HG02970 (cell line): Measurements from ENCODE around the gene METTL8.
"Not testable (repeated sequence)": the region's sequence is repeated elsewhere in the genome, so short reads cannot be mapped to it uniquely, and the experiment has no call there.

ENCODE experiments used
- ATAC-seq: cut with Tn5 transposase; IDR thresholded peaks from one replicate; pipeline ENCODE4 v1.9.1; 2021; ENCODE audit warnings: mild to moderate bottlenecking, moderate library complexity, moderate number of reproducible peaks; ENCODE audit not compliant: unreplicated experiment, low FRiP score

The METTL8 gene

GRCh38 chr2:171402906-171403580 lies 30.7 kb downstream of the METTL8 start:
- ATAC-seq = no peak

GRCh38 chr2:171401947-171402346 lies 31.8 kb downstream of the METTL8 start:
- no peak for ATAC-seq

DNA sequence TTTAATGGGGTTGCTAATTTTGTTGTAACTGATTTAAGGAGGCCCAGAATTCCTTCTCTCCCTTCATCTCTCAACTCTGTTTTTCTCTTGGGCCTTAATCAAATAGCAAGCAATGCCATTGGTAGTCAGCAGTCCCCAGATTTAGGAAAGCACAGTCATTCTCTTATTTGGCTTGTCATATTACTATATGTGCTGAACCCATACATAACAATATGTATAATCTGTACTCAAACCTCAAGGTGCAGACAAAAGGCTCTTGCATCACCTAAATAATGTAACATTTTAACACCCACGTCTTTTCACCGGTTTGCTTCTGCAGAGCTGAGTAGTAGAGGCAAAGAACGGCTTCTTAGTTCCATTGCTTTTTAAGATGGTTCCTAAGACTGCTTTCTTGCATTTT lies 33.4 kb downstream of the METTL8 start:
- no peak for ATAC-seq

DNA sequence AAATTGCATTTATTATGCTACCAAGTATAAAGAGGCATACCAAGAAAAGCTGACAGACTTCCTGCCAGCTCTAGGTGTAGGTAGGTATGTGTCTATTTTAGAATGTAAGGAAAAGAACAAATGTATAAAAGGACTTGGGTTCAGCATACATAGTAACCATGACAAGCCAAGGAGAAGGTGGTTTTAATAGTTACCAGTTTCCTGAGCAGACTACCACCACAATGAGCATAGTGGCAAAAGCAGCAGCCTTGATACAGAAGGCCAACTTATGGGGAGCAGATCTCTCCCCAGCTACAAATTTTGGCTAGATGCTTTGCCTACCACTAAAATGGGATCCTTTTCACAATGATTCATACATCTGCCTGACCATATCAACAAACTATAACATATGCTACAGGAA lies 34.5 kb downstream of the METTL8 start:
- no peak for ATAC-seq

DNA sequence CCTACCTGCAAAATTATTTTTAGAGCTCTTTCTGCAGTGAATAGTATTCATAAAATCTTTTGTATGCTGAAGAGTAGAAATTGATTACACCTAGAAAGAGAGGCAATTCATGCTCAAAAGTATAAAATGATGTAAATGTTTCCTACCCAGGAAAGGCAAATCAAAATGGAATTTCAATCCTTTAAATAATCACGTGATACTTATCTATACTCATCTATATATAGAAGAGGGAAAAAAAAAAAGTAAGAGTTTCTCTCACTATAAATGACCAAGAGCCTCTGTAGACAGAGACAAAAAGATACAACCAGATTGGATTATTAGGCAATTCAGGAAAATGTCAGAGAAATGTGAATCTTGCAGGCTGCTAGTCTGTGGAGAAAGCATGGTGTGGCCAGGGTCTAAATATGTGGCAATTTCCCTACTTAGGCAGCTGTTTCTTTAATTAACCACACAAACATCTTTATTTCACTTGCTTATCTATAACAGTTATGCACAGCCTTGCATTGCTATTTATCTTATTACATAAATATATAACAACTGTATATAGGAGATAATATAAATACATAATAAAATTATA lies 39.5 kb downstream of the METTL8 start:
- ATAC-seq = no peak

GRCh38 chr2:171393487-171393886 lies 40.3 kb downstream of the METTL8 start:
- no peak for ATAC-seq

DNA sequence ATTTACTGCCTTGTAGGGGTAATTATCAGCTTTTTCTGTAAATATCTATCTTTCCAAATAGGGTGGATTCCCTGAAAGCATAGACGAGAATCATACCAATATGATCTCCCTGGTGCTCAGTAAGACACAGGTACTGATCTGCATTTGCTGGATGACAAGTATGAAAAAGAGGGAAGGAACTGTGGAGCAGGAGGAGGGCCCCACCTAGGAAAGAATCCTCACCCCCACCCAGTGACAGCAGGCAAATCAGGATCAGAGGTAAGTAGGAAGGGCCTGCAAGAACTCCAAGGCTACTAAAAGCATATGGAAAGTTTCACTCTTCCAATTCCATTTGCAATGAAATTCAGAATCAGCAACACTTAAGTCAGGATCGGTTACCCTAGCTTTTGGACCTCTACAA lies 42.3 kb downstream of the METTL8 start:
- ATAC-seq = no peak

DNA sequence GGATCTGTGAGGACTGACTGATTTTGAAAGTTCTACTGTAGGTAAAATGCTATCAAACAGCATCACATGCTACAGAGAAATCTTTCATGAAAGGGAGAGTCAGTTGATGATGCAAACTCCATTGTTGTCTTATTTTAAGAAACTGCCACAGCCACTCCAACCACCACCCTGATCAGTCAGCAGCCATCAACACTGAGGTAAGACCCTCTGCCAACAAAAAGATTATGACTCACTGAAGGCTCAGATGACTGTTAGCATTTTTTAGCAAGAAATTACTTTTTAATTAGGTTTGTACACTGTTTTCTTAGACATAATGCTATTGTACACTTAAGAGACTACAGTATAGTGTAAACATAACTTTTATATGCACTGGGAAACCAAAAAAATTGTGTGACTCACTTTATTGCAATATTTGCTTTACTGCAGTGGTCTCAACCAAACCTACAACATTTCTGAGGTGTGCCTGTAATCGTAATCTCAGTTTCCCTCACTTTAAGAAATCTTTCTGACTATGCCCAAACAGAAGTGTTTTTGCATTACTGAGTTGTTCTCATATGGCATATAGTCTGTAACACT lies 42.8 kb downstream of the METTL8 start:
- ATAC-seq = no peak

DNA sequence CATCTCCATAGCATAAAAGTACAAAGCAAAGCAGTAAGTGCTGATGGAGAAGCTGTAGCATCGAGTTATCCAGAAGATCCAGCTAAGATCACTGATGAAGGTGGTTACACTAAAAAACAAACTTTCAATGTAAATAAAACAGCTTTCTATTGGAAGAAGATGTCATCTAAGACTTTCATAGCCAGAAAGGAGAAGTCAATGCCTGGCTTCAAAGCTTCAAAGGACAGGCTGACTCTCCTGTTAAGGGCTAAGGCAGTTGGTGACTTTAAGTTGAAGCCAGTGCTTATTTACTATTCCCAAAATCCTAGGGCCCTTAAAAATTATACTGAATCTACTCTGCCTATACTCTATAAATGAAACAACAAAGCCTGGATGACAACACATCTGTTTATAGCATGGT lies 44.0 kb downstream of the METTL8 start:
- no peak for ATAC-seq

DNA sequence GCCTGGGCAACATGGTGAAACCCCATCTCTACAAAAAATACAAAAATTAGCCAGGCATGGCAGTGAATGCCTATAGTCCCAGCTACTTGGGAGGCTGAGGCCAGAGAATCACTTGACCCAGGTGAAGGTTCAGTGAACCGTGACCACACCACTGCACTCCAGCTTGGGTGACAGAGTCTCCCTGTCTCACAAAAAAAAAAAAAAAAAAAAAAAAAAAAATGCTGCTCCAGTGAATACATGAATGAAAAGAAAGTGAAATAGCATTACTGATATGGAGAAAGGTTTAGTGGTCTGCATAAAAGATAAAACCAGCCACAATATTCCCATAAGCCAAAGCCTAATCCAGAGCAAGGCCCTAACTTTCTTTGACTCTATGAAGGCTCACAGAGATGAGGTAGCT lies 44.5 kb downstream of the METTL8 start:
- ATAC-seq = no peak

DNA sequence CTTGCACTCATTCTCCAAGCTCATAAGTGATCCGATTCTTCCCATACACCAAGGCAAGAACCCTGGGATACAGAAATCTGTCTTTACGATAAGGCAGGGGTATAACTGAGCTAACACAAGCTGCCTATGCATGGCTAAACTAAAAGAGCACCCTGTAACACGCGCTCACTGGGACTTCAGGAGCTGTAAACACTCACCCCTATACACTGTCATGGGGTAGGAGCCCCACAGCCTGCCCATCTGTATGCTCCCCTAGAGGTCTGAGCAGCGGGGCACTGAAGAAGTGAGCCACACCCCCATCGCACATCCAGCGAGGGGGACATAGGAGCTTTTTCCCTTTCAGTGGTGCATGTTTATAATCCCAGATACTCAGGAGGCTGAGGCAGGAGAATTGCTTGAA lies 46.7 kb downstream of the METTL8 start:
- no peak for ATAC-seq

DNA sequence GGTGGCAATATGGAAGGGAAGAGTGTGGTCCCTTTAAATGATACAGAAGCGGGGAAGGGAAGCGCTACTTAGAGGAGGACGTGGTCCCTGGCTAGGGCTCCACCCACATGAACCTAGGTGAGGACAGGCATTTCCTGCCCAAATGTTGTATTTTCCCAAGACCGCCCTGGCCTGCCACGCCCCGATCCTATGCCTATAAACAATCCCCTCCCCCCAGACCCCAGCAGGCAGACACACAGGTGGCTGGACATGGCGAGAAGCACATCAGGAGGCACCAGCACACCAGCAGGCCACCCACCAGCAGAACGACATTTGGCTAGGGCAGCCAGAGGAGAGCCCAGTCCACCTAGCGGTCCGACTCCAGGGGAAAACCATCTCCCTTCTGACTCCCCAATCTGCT lies 47.2 kb downstream of the METTL8 start:
- no peak for ATAC-seq

DNA sequence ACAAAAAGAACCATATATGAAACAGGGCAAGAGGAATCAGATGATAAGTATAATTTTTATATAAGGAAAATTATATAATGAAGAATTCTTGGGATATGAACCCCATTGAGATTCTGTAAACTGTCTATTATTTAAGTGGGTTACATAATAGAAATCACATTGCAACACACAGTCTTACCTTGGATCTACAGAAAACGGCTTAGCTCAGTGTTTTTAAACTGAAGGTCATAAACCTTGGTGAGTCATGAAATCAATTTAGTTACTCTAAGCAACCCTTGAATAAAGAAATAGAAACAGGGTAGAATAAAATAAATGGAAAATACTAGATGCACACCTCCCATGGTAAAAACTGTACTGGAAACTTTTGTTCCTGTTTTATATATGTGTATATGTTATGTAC lies 50.7 kb downstream of the METTL8 start:
- ATAC-seq = no peak

GRCh38 chr2:171382175-171382574 lies 51.6 kb downstream of the METTL8 start:
- ATAC-seq = not testable (repeated sequence)

DNA sequence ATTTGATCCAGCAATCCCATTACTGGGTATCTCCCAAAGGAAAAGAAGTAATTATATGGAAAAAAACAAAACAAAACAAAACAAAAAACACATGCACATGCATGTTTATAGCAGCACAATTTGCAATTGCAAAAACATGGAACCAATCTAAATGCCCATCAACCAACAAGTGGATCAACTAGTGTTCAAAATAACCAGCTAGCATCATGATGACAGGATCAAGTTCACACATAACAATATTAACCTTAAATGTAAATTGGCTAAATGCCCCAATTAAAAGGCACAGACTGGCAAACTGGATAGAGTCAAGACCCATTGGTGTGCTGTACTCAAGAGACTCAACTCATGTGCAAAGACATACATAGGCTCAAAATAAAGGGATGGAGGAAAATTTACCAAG lies 55.9 kb downstream of the METTL8 start:
- ATAC-seq = not testable (repeated sequence)

- ATAC-seq = no peak
Observed at GRCh38 chr2:171367692-171368091, 66.1 kb downstream of the METTL8 start.

- ATAC-seq = no peak
Observed at GRCh38 chr2:171365778-171366177, 68.0 kb downstream of the METTL8 start.

GRCh38 chr2:171365232-171365631 lies 68.6 kb downstream of the METTL8 start:
- ATAC-seq = no peak

DNA sequence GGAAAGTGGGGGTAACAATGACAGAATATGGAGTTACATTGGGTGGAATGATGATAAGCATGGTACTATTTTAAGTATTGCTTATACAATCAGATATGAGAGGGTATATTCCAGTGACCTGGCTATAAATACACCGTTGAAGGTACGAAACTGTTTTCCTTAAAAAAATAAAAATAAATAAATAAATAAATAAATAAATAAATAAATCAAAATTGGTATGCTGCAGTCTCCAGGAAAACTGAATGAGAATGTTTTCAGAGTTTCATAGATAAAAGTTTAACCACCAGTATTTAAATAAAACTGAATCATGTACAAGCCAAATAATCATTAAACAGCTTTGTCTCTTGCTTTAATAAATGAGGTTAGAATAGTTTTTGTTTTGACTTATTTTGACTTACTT lies 71.4 kb downstream of the METTL8 start:
- no peak for ATAC-seq

DNA sequence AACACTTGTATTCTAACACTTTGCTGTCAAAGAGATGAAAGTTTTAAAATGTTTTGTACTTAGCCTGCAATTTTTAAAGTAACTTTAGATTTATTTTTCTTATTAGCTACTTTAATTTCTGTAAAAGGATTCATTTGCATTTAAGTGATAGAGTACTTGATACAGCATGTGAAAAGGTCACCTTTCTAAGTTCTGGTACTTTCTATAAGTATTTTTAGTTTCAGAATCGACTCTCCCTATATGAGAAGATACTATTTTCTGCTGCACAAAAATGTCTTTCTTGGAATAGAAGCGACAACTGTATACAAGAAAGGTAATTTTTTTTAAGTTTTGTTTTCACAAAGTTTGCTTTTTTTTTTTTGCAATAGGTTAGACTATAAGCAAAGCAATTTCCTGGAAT lies 72.9 kb downstream of the METTL8 start:
- ATAC-seq = no peak

DNA sequence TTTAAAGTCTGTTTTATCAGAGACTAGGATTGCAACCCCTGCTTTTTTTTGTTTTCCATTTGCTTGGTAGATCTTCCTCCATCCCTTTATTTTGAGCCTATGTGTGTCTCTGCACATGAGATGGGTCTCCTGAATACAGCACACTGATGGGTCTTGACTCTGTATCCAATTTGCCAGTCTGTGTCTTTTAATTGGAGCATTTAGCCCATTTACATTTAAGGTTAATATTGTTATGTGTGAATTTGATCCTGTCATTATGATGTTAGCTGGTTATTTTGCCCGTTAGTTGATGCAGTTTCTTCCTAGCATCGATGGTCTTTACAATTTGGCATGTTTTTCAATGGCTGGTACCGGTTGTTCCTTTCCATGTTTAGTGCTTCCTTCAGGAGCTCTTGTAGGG lies 80.0 kb downstream of the METTL8 start:
- not testable (repeated sequence) for ATAC-seq

DNA sequence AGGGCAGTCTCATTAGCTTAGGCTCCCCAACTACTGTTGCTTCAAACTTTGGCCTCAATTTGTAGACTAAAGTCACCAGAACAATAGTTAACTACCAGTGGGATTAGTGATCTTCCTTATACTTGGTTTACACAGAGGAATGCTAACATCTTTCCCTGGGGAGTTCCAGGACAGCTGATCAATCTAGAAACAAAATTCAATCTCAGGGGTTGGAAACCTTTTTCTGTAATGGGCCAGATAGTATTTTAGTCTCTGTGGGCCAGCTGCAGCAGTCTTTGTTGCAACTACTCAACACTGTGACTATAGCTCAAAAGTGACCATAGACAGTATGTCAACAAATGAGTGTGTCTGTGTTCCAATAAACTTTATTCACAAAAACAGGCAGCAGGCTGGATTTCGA lies 85.7 kb downstream of the METTL8 start:
- no peak for ATAC-seq
